Calu3 (cell line): ENCODE data around the gene TSPAN8. TPM values are rescaled to one million over a fixed set of nuclear protein-coding genes. Genes with fewer than 3 reads are reported as not detected.

Source experiments
- BruUV-seq: library from RNA; stranded (reverse); fragments of 400-500 nt; replicated peaks from 2 replicates; lab custom pipeline; 2021; lab: Mats Ljungman, UMichigan
- CTCF ChIA-PET: fragments of 300-600 bp; sonication (Branson Sonifier 250); formaldehyde crosslinking; loops from one replicate; lab custom pipeline; 2022; ENCODE audit warnings: antibody characterized with exemption; lab: Charles Lee
- DNase-seq: peaks from one replicate; pipeline ENCODE4 v3.0.0; 2022
- H3K27ac Mint-ChIP-seq: one replicate; pipeline ENCODE4 v1.8.0; 2022; ENCODE audit warnings: mixed read lengths; ENCODE audit not compliant: unreplicated experiment
- H3K27me3 Mint-ChIP-seq: one replicate; pipeline ENCODE4 v1.8.0; 2022; ENCODE audit warnings: mixed read lengths; ENCODE audit not compliant: unreplicated experiment
- H3K36me3 Mint-ChIP-seq: one replicate; pipeline ENCODE4 v1.8.0; 2022; ENCODE audit warnings: mild to moderate bottlenecking, moderate library complexity, mixed read lengths; ENCODE audit not compliant: insufficient read depth, unreplicated experiment
- H3K4me1 Mint-ChIP-seq: one replicate; pipeline ENCODE4 v1.8.0; 2022; ENCODE audit warnings: mild to moderate bottlenecking, low read depth, mixed read lengths; ENCODE audit not compliant: unreplicated experiment
- H3K4me3 Mint-ChIP-seq: one replicate; pipeline ENCODE4 v1.8.0; 2022; ENCODE audit warnings: mild to moderate bottlenecking, low read depth, moderate library complexity, mixed read lengths; ENCODE audit not compliant: unreplicated experiment
- H3K9me3 Mint-ChIP-seq: one replicate; pipeline ENCODE4 v1.8.0; 2022; ENCODE audit warnings: low read depth, mixed read lengths; ENCODE audit not compliant: unreplicated experiment
- CTCF ChIP-seq: fragments of 200-600 bp; IDR thresholded peaks from one replicate; pipeline ENCODE4 v1.8.0; 2022; ENCODE audit warnings: antibody characterized with exemption; ENCODE audit not compliant: unreplicated experiment
- intact Hi-C: fragments of 100-400 bp; cut with micrococcal nuclease; formaldehyde crosslinking; loops from one replicate; pipeline ENCODE4 v1.10.0; 2022; ENCODE audit not compliant: unreplicated experiment
- total RNA-seq: library from RNA; stranded (reverse); gene quantifications from 2 replicates; pipeline ENCODE4 v1.2.3, GENCODE V29; 2022

The TSPAN8 gene
- total RNA-seq, 1 experiment from 2014 or later = 289 TPM

- no peak overlapping the region for H3K27ac Mint-ChIP-seq
- no TSS peak for BruUV-seq
- H3K27me3 Mint-ChIP-seq = no peaks in the 10 kb centered on the region
- CTCF ChIA-PET = no interaction called here
- peaks cover 30% of the 10 kb centered on the region for H3K4me1 Mint-ChIP-seq
- intact Hi-C loops = no loop called here
- H3K9me3 Mint-ChIP-seq = peaks cover 2% of the 10 kb centered on the region
- no peak for TF ChIP-seq CTCF
- H3K36me3 Mint-ChIP-seq = no peaks in the 10 kb centered on the region
- no peak overlapping the region for H3K4me3 Mint-ChIP-seq
- DNase-seq = no peak
Observed at GRCh38 chr12:71190822-71191221, 33.0 kb upstream of the TSPAN8 start.

GRCh38 chr12:71187379-71187778 lies 29.6 kb upstream of the TSPAN8 start:
- CTCF ChIA-PET = interaction anchor here (1.5 kb wide), 1 partner anchor 11 kb away, joined by 4 read pairs; no protein-coding TSS in a partner anchor
- intact Hi-C loops = no loop called here
- H3K9me3 Mint-ChIP-seq = peaks cover 2% of the 10 kb centered on the region
- H3K4me3 Mint-ChIP-seq = no peak overlapping the region
- H3K27ac Mint-ChIP-seq = no peak overlapping the region
- TF ChIP-seq CTCF = no peak
- H3K36me3 Mint-ChIP-seq = peaks cover 5% of the 10 kb centered on the region
- no peak for DNase-seq
- BruUV-seq = no TSS peak
- H3K27me3 Mint-ChIP-seq = no peaks in the 10 kb centered on the region
- peaks cover 48% of the 10 kb centered on the region for H3K4me1 Mint-ChIP-seq

GRCh38 chr12:71186571-71187288 lies 28.9 kb upstream of the TSPAN8 start:
- no peak for TF ChIP-seq CTCF
- CTCF ChIA-PET = interaction anchor here (1.5 to 1.6 kb wide), 2 partner anchors 11 to 28 kb away, joined by 3 to 4 read pairs; no protein-coding TSS in a partner anchor
- DNase-seq = no peak
- no TSS peak for BruUV-seq
- H3K4me1 Mint-ChIP-seq = peaks cover 51% of the 10 kb centered on the region
- intact Hi-C loops = no loop called here
- peaks cover 2% of the 10 kb centered on the region for H3K9me3 Mint-ChIP-seq
- peaks cover 5% of the 10 kb centered on the region for H3K36me3 Mint-ChIP-seq
- H3K27ac Mint-ChIP-seq = no peak overlapping the region
- H3K4me3 Mint-ChIP-seq = no peak overlapping the region
- H3K27me3 Mint-ChIP-seq = no peaks in the 10 kb centered on the region

GRCh38 chr12:71183846-71184245 lies 26.0 kb upstream of the TSPAN8 start:
- no peak for TF ChIP-seq CTCF
- no peak for DNase-seq
- H3K4me3 Mint-ChIP-seq = no peak overlapping the region
- H3K27me3 Mint-ChIP-seq = no peaks in the 10 kb centered on the region
- no peaks in the 10 kb centered on the region for H3K9me3 Mint-ChIP-seq
- H3K27ac Mint-ChIP-seq = peak overlapping the region; percentile 71
- H3K36me3 Mint-ChIP-seq = peaks cover 5% of the 10 kb centered on the region
- H3K4me1 Mint-ChIP-seq = peaks cover 53% of the 10 kb centered on the region
- CTCF ChIA-PET = no interaction called here
- no TSS peak for BruUV-seq
- intact Hi-C loops = no loop called here
